Endothelial cell of umbilical vein (primary cell): ENCODE measurements around the gene PTAFR.

Experiments used
- CTCF ChIP-seq, 2 donors: IDR thresholded peaks; 1 replicate in 1 of 2; 2 replicates in 1 of 2; pipeline ENCODE4 v1.5.1; 2011; ENCODE audit warnings: low read length in 2 of 2, mild to moderate bottlenecking in 2 of 2, moderate library complexity in 2 of 2, control low read depth in 1 of 2, inconsistent platforms in 1 of 2, low read depth in 1 of 2; ENCODE audit not compliant: insufficient read depth in 1 of 2; ENCODE audit errors: extremely low read depth in 1 of 2
- JUN ChIP-seq: IDR thresholded peaks from 2 replicates; pipeline ENCODE4 v1.6.1; 2011; ENCODE audit warnings: borderline replicate concordance, low read depth; ENCODE audit not compliant: insufficient read length, insufficient read depth
- MYC ChIP-seq: IDR thresholded peaks from one replicate; pipeline ENCODE4 v1.6.1; 2011; ENCODE audit warnings: mild to moderate bottlenecking, low read depth, low read length
- POLR2A ChIP-seq: IDR thresholded peaks from 2 replicates; pipeline ENCODE4 v1.6.1; 2012; ENCODE audit warnings: low read depth, mild to moderate bottlenecking, control low read depth, low read length
- POLR2AphosphoS5 ChIP-seq: IDR thresholded peaks from 2 replicates; pipeline ENCODE4 v1.6.1; 2012; ENCODE audit warnings: low read depth, mild to moderate bottlenecking, control low read depth, low read length, moderate library complexity; ENCODE audit not compliant: insufficient read depth
- TF ChIP-seq, protein P1 (sequence below): IDR thresholded peaks from 2 replicates; pipeline ENCODE4 v1.6.1; 2011; ENCODE audit not compliant: insufficient read depth, insufficient read length

DNA sequence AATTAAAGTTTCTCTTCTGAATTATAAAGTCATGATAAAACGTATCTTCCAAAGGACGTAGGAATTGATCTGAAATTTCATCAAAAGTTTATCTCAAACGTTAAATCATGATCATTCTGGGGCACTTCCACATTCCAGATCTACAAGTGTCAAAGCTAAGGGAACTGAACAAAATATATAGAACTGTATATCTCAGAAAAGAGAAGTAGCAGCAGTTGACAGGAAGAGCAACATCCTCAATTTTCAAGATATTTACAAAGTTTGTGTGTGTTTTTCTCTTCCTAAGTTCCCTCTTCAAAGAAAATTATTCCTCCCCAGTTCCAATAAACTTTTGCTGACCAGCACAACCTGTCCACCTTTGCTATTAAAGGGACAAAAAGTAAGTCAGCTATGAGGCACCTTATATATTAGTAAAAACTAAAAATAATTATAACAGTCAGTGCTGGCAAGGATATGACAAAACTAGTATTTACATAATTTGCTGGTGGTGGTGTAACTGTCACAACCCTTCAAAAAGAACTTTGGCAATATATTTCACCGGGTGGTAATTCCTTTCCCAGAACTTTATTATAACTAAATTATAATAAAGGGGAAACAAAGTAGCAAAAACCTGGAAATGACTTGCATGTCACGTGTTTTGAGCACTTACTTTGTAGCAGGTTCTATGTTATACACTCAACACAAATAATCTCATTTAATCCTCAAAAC is 49.6 kb downstream of the PTAFR start:
- TF ChIP-seq CTCF (IDR thresholded peaks at IDR 0.05; ENCODE audit: extremely low read depth in 1 of 2, insufficient read depth in 1 of 2, low read depth in 1 of 2, low read length in 2 of 2) (no peak), MYC (no peak), POLR2A (no peak), JUN (no peak), POLR2AphosphoS5 (no peak)
- TF ChIP-seq, protein P1, sequence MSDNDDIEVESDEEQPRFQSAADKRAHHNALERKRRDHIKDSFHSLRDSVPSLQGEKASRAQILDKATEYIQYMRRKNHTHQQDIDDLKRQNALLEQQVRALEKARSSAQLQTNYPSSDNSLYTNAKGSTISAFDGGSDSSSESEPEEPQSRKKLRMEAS = no peak
